ENCODE data around the gene MECP2.

MECP2 gene

DNA sequence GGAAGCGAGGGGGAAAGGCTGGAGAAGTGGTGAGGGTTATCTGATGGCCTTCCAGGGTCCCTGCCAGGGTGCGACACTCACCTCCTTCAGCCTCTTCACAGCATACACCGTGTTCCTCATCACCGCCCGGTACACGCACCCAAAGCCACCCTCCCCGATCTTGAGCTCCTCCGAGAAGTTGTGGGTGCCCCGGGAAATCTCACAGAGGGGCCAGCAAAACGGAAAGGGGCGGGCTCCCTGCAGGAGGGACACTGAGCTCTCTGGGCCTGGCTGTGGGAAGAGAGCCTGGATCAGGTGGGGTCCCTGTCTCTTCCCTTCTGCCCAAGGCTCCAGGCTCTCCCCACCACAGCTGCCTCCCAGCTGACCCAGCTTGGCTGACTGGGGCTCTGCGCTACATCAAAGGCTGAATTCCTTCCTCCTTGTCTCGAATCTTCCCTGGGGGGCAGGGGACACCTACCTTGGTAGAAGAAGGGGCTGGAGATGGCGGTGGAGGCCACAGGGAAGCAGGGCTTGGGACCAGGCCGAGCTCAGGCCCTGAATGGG lies 78.9 kb downstream of the MECP2 start:
- TF ChIP-seq, protein P1, sequence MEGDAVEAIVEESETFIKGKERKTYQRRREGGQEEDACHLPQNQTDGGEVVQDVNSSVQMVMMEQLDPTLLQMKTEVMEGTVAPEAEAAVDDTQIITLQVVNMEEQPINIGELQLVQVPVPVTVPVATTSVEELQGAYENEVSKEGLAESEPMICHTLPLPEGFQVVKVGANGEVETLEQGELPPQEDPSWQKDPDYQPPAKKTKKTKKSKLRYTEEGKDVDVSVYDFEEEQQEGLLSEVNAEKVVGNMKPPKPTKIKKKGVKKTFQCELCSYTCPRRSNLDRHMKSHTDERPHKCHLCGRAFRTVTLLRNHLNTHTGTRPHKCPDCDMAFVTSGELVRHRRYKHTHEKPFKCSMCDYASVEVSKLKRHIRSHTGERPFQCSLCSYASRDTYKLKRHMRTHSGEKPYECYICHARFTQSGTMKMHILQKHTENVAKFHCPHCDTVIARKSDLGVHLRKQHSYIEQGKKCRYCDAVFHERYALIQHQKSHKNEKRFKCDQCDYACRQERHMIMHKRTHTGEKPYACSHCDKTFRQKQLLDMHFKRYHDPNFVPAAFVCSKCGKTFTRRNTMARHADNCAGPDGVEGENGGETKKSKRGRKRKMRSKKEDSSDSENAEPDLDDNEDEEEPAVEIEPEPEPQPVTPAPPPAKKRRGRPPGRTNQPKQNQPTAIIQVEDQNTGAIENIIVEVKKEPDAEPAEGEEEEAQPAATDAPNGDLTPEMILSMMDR (IDR thresholded peaks at IDR 0.05; ENCODE audit: borderline replicate concordance, insufficient read depth, low read depth, low read length), result no peak

GRCh38 chrX:154017766-154018517 lies 79.6 kb downstream of the MECP2 start:
- TF ChIP-seq, protein P1 (IDR thresholded peaks at IDR 0.05; ENCODE audit: borderline replicate concordance, insufficient read depth, low read depth, low read length), result no peak
- H3K4me3 ChIP-seq (ENCODE audit: low read depth, low read length), result peak overlapping the region; percentile 62

More for the DNA sequence above, 78.9 kb downstream of the MECP2 start:
- peak overlapping the region; percentile 62 for H3K4me3 ChIP-seq (ENCODE audit: low read depth, low read length)

- TF ChIP-seq, protein P1 (IDR thresholded peaks at IDR 0.05; ENCODE audit: borderline replicate concordance, insufficient read depth, low read depth, low read length), result no peak
These were observed 81.0 kb downstream of the MECP2 start for GRCh38 chrX:154016366-154017076.

GRCh38 chrX:154015581-154016264 lies 81.8 kb downstream of the MECP2 start:
- H3K4me3 ChIP-seq (ENCODE audit: low read depth, low read length), result no peak overlapping the region
- TF ChIP-seq, protein P1 (IDR thresholded peaks at IDR 0.05; ENCODE audit: borderline replicate concordance, insufficient read depth, low read depth, low read length), result no peak

More at GRCh38 chrX:154016366-154017076, 81.0 kb downstream of the MECP2 start:
- no peak overlapping the region for H3K4me3 ChIP-seq (ENCODE audit: low read depth, low read length)

GRCh38 chrX:154014429-154015380 lies 82.8 kb downstream of the MECP2 start:
- TF ChIP-seq, protein P1 (IDR thresholded peaks at IDR 0.05; ENCODE audit: borderline replicate concordance, insufficient read depth, low read depth, low read length), result no peak
- no peak overlapping the region for H3K4me3 ChIP-seq (ENCODE audit: low read depth, low read length)
